Measurements from ENCODE around the gene LRP8.
"Not testable (repeated sequence)": the region's sequence is repeated elsewhere in the genome, so short reads cannot be mapped to it uniquely, and the experiment has no call there.

Gene LRP8

GRCh38 chr1:53219711-53220110 lies 108.2 kb downstream of the LRP8 start:
- TF ChIP-seq CTCF (IDR thresholded peaks at IDR 0.05; ENCODE audit: low read depth, low read length) = no peak
- DNase-seq (ENCODE audit: extremely low read depth, low read depth) = no peak

GRCh38 chr1:53218201-53218600 lies 109.7 kb downstream of the LRP8 start:
- no peak for DNase-seq (ENCODE audit: extremely low read depth, low read depth)
- TF ChIP-seq CTCF (IDR thresholded peaks at IDR 0.05; ENCODE audit: low read depth, low read length) = no peak

- TF ChIP-seq CTCF (IDR thresholded peaks at IDR 0.05; ENCODE audit: low read depth, low read length) = no peak
- no peak for DNase-seq (ENCODE audit: extremely low read depth, low read depth)
These were observed 113.4 kb downstream of the LRP8 start for GRCh38 chr1:53214376-53214940.

- no peak for DNase-seq (ENCODE audit: extremely low read depth, low read depth)
- no peak for TF ChIP-seq CTCF (IDR thresholded peaks at IDR 0.05; ENCODE audit: low read depth, low read length)
These were observed 116.9 kb downstream of the LRP8 start for GRCh38 chr1:53210954-53211353.

- DNase-seq (ENCODE audit: extremely low read depth, low read depth) = no peak
- no peak for TF ChIP-seq CTCF (IDR thresholded peaks at IDR 0.05; ENCODE audit: low read depth, low read length)
These were observed 117.5 kb downstream of the LRP8 start for GRCh38 chr1:53210352-53210751.

GRCh38 chr1:53207726-53208125 lies 120.1 kb downstream of the LRP8 start:
- no peak for TF ChIP-seq CTCF (IDR thresholded peaks at IDR 0.05; ENCODE audit: low read depth, low read length)
- no peak for DNase-seq (ENCODE audit: extremely low read depth, low read depth)

GRCh38 chr1:53206735-53207379 lies 121.0 kb downstream of the LRP8 start:
- no peak for DNase-seq (ENCODE audit: extremely low read depth, low read depth)
- TF ChIP-seq CTCF (IDR thresholded peaks at IDR 0.05; ENCODE audit: low read depth, low read length) = no peak

GRCh38 chr1:53206083-53206685 lies 121.7 kb downstream of the LRP8 start:
- DNase-seq (ENCODE audit: extremely low read depth, low read depth) = not testable (repeated sequence)

GRCh38 chr1:53205496-53205895 lies 122.4 kb downstream of the LRP8 start:
- DNase-seq (ENCODE audit: extremely low read depth, low read depth) = not testable (repeated sequence)

All from AG09319 (cell line).